Common myeloid progenitor, CD34-positive (primary cell): Measurements from ENCODE around the gene EPB41L5.

Experiments
- CTCF ChIA-PET: fragments of 350-600 bp; sonication (Branson Sonifier 250); formaldehyde crosslinking; loops from one replicate; lab custom pipeline; 2021; ENCODE audit warnings: antibody characterized with exemption; lab: Charles Lee
- POLR2A ChIA-PET: fragments of 350-600 bp; sonication (Branson Sonifier 250); formaldehyde crosslinking; loops from one replicate; lab custom pipeline; 2021; ENCODE audit warnings: antibody characterized with exemption; lab: Charles Lee
- DNase-seq, 3 donors: peaks; one replicate each; pipeline versions ENCODE4 v3.0.0 to v3.0.0-alpha.2; 2013
- H3K27ac ChIP-seq, 2 experiments: 1 replicate in 1 of 2; 2 replicates in 1 of 2; pipeline ENCODE4 v1.7.0; 2013; ENCODE audit warnings: inconsistent platforms in 2 of 2, low read length in 2 of 2, mild to moderate bottlenecking in 2 of 2, low read depth in 1 of 2, moderate library complexity in 1 of 2; ENCODE audit not compliant: severe bottlenecking in 2 of 2, insufficient read depth in 1 of 2, poor library complexity in 1 of 2
- H3K27me3 ChIP-seq, 5 experiments: replicated peaks in 2 of 5; 1 replicate in 3 of 5; 2 replicates in 2 of 5; pipeline versions ENCODE4 v1.6.1 to v1.7.0; 2013; ENCODE audit warnings: low read length in 4 of 5, mild to moderate bottlenecking in 2 of 5, moderate library complexity in 2 of 5, inconsistent platforms in 1 of 5; ENCODE audit not compliant: insufficient read depth in 5 of 5, control insufficient read depth in 4 of 5
- H3K36me3 ChIP-seq, 4 experiments: 1 replicate in 2 of 4; 2 replicates in 2 of 4; pipeline versions ENCODE4 v1.6.1 to v1.7.0; 2013; ENCODE audit warnings: low read length in 3 of 4, control low read depth in 1 of 4, mild to moderate bottlenecking in 1 of 4; ENCODE audit not compliant: control insufficient read depth in 4 of 4, insufficient read depth in 4 of 4
- H3K4me1 ChIP-seq, 4 experiments: 1 replicate in 3 of 4; 2 replicates in 1 of 4; pipeline versions ENCODE4 v1.6.1 to v1.7.1; 2013; ENCODE audit warnings: low read length in 3 of 4, mild to moderate bottlenecking in 3 of 4, control low read depth in 1 of 4, inconsistent platforms in 1 of 4, moderate library complexity in 1 of 4; ENCODE audit not compliant: control insufficient read depth in 4 of 4, insufficient read depth in 4 of 4; ENCODE audit errors: control extremely low read depth in 1 of 4
- H3K4me3 ChIP-seq, 7 experiments: 1 replicate in 4 of 7; 2 replicates in 3 of 7; pipeline versions ENCODE4 v1.5.1 to v1.7.0; 2013; ENCODE audit warnings: mild to moderate bottlenecking in 7 of 7, low read length in 6 of 7, moderate library complexity in 6 of 7, inconsistent platforms in 2 of 7, low read depth in 2 of 7, control low read depth in 1 of 7; ENCODE audit not compliant: insufficient read depth in 4 of 7, control insufficient read depth in 1 of 7; ENCODE audit errors: extremely low read depth in 1 of 7
- H3K9me3 ChIP-seq, 5 experiments: 1 replicate in 4 of 5; 2 replicates in 1 of 5; pipeline versions ENCODE4 v1.6.1 to v1.7.1; 2013; ENCODE audit warnings: low read length in 4 of 5, mild to moderate bottlenecking in 2 of 5, inconsistent platforms in 1 of 5, low read depth in 1 of 5, moderate library complexity in 1 of 5; ENCODE audit not compliant: control insufficient read depth in 4 of 5, insufficient read depth in 2 of 5; ENCODE audit errors: control extremely low read depth in 1 of 5
- WGBS: methylation state at CpG from one replicate; pipeline ENCODE4 v1.1.5; 2013; ENCODE audit not compliant: insufficient coverage; 5-methylcytosine and 5-hydroxymethylcytosine counted together

The EPB41L5 gene

DNA sequence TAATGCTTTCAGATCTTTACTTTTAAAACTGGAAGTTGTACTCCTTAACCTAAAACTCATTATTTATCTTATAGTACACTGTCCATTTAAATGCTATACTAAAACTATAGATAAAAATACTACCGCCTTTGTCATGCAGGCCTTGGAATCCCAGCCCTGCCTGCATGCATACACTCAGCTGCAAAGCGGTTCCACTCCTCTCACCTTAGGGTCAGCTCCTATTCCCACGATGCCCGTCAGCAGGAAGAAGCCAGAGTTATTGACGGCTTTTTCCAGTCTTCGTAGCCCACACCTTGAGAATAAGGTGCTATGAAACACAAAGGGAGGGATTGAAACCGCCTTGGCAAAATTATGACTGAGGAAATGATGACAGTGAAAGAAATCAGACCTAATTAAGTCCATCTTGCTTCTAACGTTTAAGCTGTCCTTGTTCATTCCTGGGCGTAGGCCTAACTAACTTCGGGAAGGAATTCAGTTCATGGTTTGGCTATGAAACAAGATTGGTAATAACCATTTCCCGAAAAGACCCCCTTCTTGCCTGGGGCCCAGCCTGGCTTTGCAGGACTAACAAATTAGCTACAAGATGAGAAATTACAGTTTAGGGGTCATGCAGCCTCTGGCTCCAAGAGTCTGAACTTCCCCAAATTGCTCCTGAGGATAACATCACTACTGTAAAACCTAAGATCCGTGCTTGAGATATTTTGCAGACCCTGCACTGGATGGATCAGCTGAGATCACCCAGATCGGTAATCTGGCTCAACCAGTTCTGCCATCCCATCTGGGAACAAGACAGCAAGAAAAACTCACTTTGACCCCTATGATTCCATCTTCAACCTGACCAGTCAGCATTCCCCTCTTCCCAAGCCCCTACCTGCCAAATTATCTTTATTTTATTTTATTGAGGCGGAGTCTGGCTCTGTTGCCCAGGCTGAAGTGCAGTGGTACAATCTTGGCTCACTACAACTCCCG, 17.1 kb downstream of the EPB41L5 start:
- no peaks in the 10 kb centered on the region for H3K27me3 ChIP-seq
- DNase-seq = no peak
- no peaks in the 10 kb centered on the region for H3K4me1 ChIP-seq
- no peaks in the 10 kb centered on the region for H3K36me3 ChIP-seq
- WGBS = 98% methylated on average over 13 of the region's 15 CpGs
- peaks cover 0 to 11% (median 0%) of the 10 kb centered on the region in 5 experiments for H3K9me3 ChIP-seq
- CTCF ChIA-PET = interaction anchor here (0.7 kb wide), 1 partner anchor 168 kb away, joined by 3 read pairs; no protein-coding TSS in a partner anchor
- no peak overlapping the region for H3K4me3 ChIP-seq
- POLR2A ChIA-PET = no interaction called here
- no peak overlapping the region for H3K27ac ChIP-seq

GRCh38 chr2:120032297-120032696, 19.4 kb downstream of the EPB41L5 start:
- CTCF ChIA-PET = no interaction called here
- no peak for DNase-seq
- no peak overlapping the region for H3K27ac ChIP-seq
- no peak overlapping the region for H3K4me3 ChIP-seq
- WGBS = 92% methylated on average over 3 of the region's 3 CpGs
- H3K27me3 ChIP-seq = no peaks in the 10 kb centered on the region
- H3K4me1 ChIP-seq = no peaks in the 10 kb centered on the region
- H3K36me3 ChIP-seq = no peaks in the 10 kb centered on the region
- POLR2A ChIA-PET = no interaction called here
- H3K9me3 ChIP-seq = peaks cover 0 to 3% (median 0%) of the 10 kb centered on the region in 5 experiments

- no peaks in the 10 kb centered on the region for H3K36me3 ChIP-seq
- POLR2A ChIA-PET = no interaction called here
These were observed 21.1 kb downstream of the EPB41L5 start for GRCh38 chr2:120034027-120034426.

DNA sequence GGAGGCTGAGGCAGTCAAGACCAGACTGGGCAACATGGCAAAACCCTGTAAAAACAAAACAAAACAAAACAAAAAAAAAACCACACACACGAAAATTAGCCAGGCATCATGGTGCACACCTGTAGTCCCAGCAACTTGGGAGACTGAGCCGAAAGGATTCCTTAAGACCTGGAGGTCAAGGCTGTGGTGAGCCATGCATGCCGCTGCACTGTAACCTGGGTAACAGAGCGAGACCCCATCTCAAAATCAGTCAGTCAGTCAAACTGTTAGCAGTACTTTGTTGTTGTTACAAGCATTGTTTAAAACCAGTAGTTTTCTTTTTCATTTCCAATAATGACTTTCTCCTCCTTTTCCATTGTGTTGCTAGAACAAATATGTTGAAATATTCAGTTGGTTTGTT, 21.7 kb downstream of the EPB41L5 start:
- DNase-seq = no peak
- Histone ChIP-seq H3K4me1 (no peaks in the 10 kb centered on the region), H3K9me3 (no peaks in the 10 kb centered on the region), H3K27me3 (no peaks in the 10 kb centered on the region), H3K4me3 (no peak overlapping the region), H3K27ac (no peak overlapping the region), H3K36me3 (no peaks in the 10 kb centered on the region)
- 100% methylated on average over 2 of the region's 4 CpGs for WGBS
- POLR2A ChIA-PET = no interaction called here
- CTCF ChIA-PET = no interaction called here

More at GRCh38 chr2:120034027-120034426, 21.1 kb downstream of the EPB41L5 start:
- H3K9me3 ChIP-seq = no peaks in the 10 kb centered on the region
- H3K4me3 ChIP-seq = no peak overlapping the region
- CTCF ChIA-PET = no interaction called here
- H3K4me1 ChIP-seq = no peaks in the 10 kb centered on the region
- no peaks in the 10 kb centered on the region for H3K27me3 ChIP-seq
- no peak overlapping the region for H3K27ac ChIP-seq
- no peak for DNase-seq
- WGBS = no CpG with 5 or more reads among the region's 2 CpGs

DNA sequence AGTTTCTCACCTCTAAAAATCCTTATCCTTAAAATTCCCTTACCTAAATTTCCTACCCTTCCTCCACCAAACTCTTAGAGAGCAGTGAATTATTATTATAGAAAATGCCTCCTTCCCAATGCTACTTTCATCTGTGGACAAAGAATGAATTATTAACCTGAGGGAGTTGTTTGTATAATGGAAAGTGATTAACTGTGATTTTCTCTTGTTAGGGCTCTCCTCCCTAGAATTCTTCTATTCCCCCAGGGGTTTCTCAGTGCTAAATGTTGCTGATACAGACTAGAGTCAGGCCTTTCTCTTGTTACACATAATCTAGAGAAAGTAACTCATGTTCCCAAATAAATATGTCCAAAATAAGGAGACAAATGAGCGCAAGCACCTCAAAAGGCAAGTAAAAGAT, 23.3 kb downstream of the EPB41L5 start:
- Histone ChIP-seq H3K27ac (no peak overlapping the region), H3K4me1 (no peaks in the 10 kb centered on the region), H3K27me3 (no peaks in the 10 kb centered on the region), H3K36me3 (no peaks in the 10 kb centered on the region), H3K9me3 (no peaks in the 10 kb centered on the region), H3K4me3 (no peak overlapping the region)
- no peak for DNase-seq
- ChIA-PET POLR2A (no interaction called here), CTCF (no interaction called here)
- no CpG with 5 or more reads among the region's 1 CpG for WGBS

DNA sequence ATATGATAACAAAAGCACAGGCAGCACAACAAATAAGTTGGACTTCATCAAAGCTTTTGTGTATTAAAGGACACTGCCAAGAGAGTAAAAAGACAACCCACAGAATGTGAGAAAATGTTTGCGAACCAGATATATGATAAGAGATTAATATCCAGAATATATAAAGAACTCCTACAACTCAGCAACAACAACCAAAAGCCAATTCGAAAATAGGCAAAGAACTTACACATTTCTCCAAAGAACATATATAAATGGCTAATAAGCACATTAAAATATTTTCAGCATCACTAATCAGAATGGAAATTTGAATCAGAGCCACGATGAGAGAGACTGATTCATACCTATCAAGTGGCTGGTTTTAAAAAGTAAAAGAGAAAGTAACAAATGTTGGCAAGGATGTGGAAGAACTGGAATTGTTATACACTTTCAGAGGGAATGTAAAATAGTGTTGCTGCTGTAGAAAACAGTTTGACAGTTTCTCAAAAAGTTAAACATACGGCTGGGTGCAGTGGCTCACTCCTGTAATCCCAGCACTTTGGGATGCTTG, 25.2 kb downstream of the EPB41L5 start:
- CTCF ChIA-PET = no interaction called here
- Histone ChIP-seq H3K4me1 (no peaks in the 10 kb centered on the region), H3K27me3 (no peaks in the 10 kb centered on the region), H3K4me3 (no peak overlapping the region), H3K27ac (no peak overlapping the region), H3K36me3 (no peaks in the 10 kb centered on the region), H3K9me3 (no peaks in the 10 kb centered on the region)
- 92% methylated on average over 2 of the region's 4 CpGs for WGBS
- POLR2A ChIA-PET = no interaction called here
- DNase-seq = no peak

GRCh38 chr2:120042359-120042758, 29.5 kb downstream of the EPB41L5 start:
- H3K9me3 ChIP-seq = peaks cover 0 to 4% (median 0%) of the 10 kb centered on the region in 5 experiments
- no peak overlapping the region for H3K27ac ChIP-seq
- H3K27me3 ChIP-seq = no peaks in the 10 kb centered on the region
- H3K4me1 ChIP-seq = no peaks in the 10 kb centered on the region
- ChIA-PET CTCF (no interaction called here), POLR2A (no interaction called here)
- no peak for DNase-seq
- no peaks in the 10 kb centered on the region for H3K36me3 ChIP-seq
- WGBS = 20% methylated on average over 1 of the region's 1 CpG
- H3K4me3 ChIP-seq = no peak overlapping the region
